GM18511 (cell line): ENCODE results near the gene ATG9A.
A peak's percentile ranks its signal among the peaks of the same experiment; 100 is the strongest.

Source experiments
- ATAC-seq: cut with Tn5 transposase; IDR thresholded peaks from one replicate; pipeline ENCODE4 v1.9.1; 2021; ENCODE audit warnings: mild to moderate bottlenecking, moderate library complexity; ENCODE audit not compliant: unreplicated experiment

ATG9A gene

GRCh38 chr2:219252900-219253752 is 23.7 kb upstream of the ATG9A start, which contains the start of gene TUBA4B:
Gene TUBA4B (plus strand): TSS chr2:219253243. CDS start chr2:219253408, 165 bp downstream.
- ATAC-seq: peak; percentile 4

GRCh38 chr2:219252570-219252899 is 23.1 kb upstream of the ATG9A start:
- no peak for ATAC-seq

- ATAC-seq: no peak
These were observed 22.6 kb upstream of the ATG9A start for GRCh38 chr2:219252084-219252483.

- no peak for ATAC-seq
These were observed 22.2 kb upstream of the ATG9A start for GRCh38 chr2:219251656-219252055.

GRCh38 chr2:219250049-219250781 is 20.8 kb upstream of the ATG9A start:
- no peak for ATAC-seq

- ATAC-seq: peak; percentile 54
These were observed 20.0 kb upstream of the ATG9A start for GRCh38 chr2:219249203-219249980.

- no peak for ATAC-seq
These were observed 19.4 kb upstream of the ATG9A start for GRCh38 chr2:219248845-219249202.

GRCh38 chr2:219247678-219248642 is 18.5 kb upstream of the ATG9A start:
- ATAC-seq: peak; percentile 15

- ATAC-seq: no peak
These were observed 17.1 kb upstream of the ATG9A start for GRCh38 chr2:219246559-219246958.

GRCh38 chr2:219245899-219246230 is 16.4 kb upstream of the ATG9A start:
- no peak for ATAC-seq

GRCh38 chr2:219245148-219245898 is 15.9 kb upstream of the ATG9A start, which contains the start of the genes GLB1L and STK16:
Gene GLB1L (minus strand): TSS chr2:219245444. CDS start chr2:219243573, 1,871 bp downstream.
Gene STK16 (plus strand): TSS chr2:219245479. CDS start chr2:219246000, 521 bp downstream.
- peak; percentile 69 for ATAC-seq

- no peak for ATAC-seq
These were observed 15.3 kb upstream of the ATG9A start for GRCh38 chr2:219244789-219245147.

- no peak for ATAC-seq
These were observed 13.9 kb upstream of the ATG9A start for GRCh38 chr2:219243291-219243761.

- ATAC-seq: no peak
These were observed 4.9 kb upstream of the ATG9A start for GRCh38 chr2:219234331-219234730.

GRCh38 chr2:219230059-219230540 is 664 bp upstream of the ATG9A start:
- ATAC-seq: peak; percentile 23

GRCh38 chr2:219228911-219229304 is 528 bp downstream of the ATG9A start:
- ATAC-seq: peak; percentile 19

GRCh38 chr2:219228041-219228910 is 1.2 kb downstream of the ATG9A start:
- no peak for ATAC-seq

GRCh38 chr2:219225350-219225749 is 4.1 kb downstream of the ATG9A start:
- no peak for ATAC-seq
